Measurements from ENCODE around the gene SMIM20. TPM values are rescaled to one million over a fixed set of nuclear protein-coding genes. Genes with fewer than 3 reads are reported as not detected.

Gene SMIM20
- total RNA-seq, 2 experiments from 2014 or later, result 7.2 to 9.1 TPM

- H3K27ac Mint-ChIP-seq, result no peak overlapping the region
- H3K27me3 ChIP-seq (ENCODE audit: control insufficient read depth in 1 of 2, insufficient read depth in 2 of 2, low read length in 2 of 2), result no peaks in the 10 kb centered on the region
- H3K4me3 Mint-ChIP-seq, result no peak overlapping the region
- H3K36me3 Mint-ChIP-seq (ENCODE audit: low read depth), result no peaks in the 10 kb centered on the region
- H3K9me3 Mint-ChIP-seq, result no peaks in the 10 kb centered on the region
- ATAC-seq (ENCODE audit: poor library complexity), result no peak
- no peak overlapping the region for H3K4me3 ChIP-seq (ENCODE audit: low read length)
- no peaks in the 10 kb centered on the region for H3K27me3 Mint-ChIP-seq
- H3K9me3 ChIP-seq (ENCODE audit: control insufficient read depth in 1 of 2, insufficient read depth in 1 of 2, low read length in 2 of 2), result no peaks in the 10 kb centered on the region
- H3K4me1 Mint-ChIP-seq (ENCODE audit: low read depth), result no peaks in the 10 kb centered on the region
- CTCF ChIA-PET, result no interaction called here
- intact Hi-C loops (cut with DNase I, micrococcal nuclease), result no loop called here
- TF ChIP-seq CTCF (IDR thresholded peaks at IDR 0.05), result no peak
- no peak overlapping the region for H3K27ac ChIP-seq (ENCODE audit: low read depth in 1 of 2, low read length in 2 of 2)
- DNase-seq, result no peak
- no peaks in the 10 kb centered on the region for H3K4me1 ChIP-seq (ENCODE audit: insufficient read depth, low read length)
- H3K36me3 ChIP-seq (ENCODE audit: insufficient read depth, low read length), result no peaks in the 10 kb centered on the region
- POLR2A ChIA-PET, result no interaction called here
These were observed 40.3 kb upstream of the SMIM20 start for GRCh38 chr4:25873632-25874129.

GRCh38 chr4:25874655-25875054, 39.4 kb upstream of the SMIM20 start:
- Mint-ChIP-seq H3K36me3 (ENCODE audit: low read depth) (no peaks in the 10 kb centered on the region), H3K27ac (no peak overlapping the region), H3K4me1 (ENCODE audit: low read depth) (no peaks in the 10 kb centered on the region), H3K27me3 (peaks cover 3% of the 10 kb centered on the region), H3K9me3 (no peaks in the 10 kb centered on the region), H3K4me3 (no peak overlapping the region)
- Histone ChIP-seq H3K36me3 (ENCODE audit: insufficient read depth, low read length) (no peaks in the 10 kb centered on the region), H3K9me3 (ENCODE audit: control insufficient read depth in 1 of 2, insufficient read depth in 1 of 2, low read length in 2 of 2) (no peaks in the 10 kb centered on the region), H3K27me3 (ENCODE audit: control insufficient read depth in 1 of 2, insufficient read depth in 2 of 2, low read length in 2 of 2) (no peaks in the 10 kb centered on the region), H3K27ac (ENCODE audit: low read depth in 1 of 2, low read length in 2 of 2) (no peak overlapping the region), H3K4me3 (ENCODE audit: low read length) (no peak overlapping the region), H3K4me1 (ENCODE audit: insufficient read depth, low read length) (no peaks in the 10 kb centered on the region)
- POLR2A ChIA-PET, result no interaction called here
- DNase-seq (no peak), ATAC-seq (ENCODE audit: poor library complexity) (no peak)
- no peak for TF ChIP-seq CTCF (IDR thresholded peaks at IDR 0.05)
- CTCF ChIA-PET, result no interaction called here
- intact Hi-C loops (cut with DNase I, micrococcal nuclease), result no loop called here

DNA sequence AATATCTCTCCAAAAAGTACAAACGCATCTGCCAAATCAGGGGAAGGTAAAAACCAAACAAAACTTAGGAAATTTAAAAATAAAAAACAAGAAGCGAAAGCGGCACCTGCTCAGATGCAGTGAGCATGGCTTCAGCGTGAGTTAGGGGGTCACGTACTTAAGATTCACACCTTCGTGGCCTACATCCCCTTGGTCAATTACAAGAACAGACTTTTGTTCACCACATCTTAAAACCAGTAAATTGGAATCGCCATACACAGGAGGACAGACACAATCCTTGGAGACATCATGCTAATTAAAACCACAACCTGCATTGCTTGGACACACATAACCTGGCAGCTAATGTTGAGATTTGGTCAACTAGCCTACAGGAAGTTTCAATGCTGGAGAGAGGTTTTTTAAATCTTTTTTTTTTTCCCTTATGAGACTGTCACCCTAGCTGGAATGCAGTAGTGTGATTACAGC, 38.7 kb upstream of the SMIM20 start:
- Histone ChIP-seq H3K4me1 (ENCODE audit: insufficient read depth, low read length) (no peaks in the 10 kb centered on the region), H3K9me3 (ENCODE audit: control insufficient read depth in 1 of 2, insufficient read depth in 1 of 2, low read length in 2 of 2) (no peaks in the 10 kb centered on the region), H3K36me3 (ENCODE audit: insufficient read depth, low read length) (no peaks in the 10 kb centered on the region), H3K4me3 (ENCODE audit: low read length) (no peak overlapping the region), H3K27me3 (ENCODE audit: control insufficient read depth in 1 of 2, insufficient read depth in 2 of 2, low read length in 2 of 2) (no peaks in the 10 kb centered on the region), H3K27ac (ENCODE audit: low read depth in 1 of 2, low read length in 2 of 2) (no peak overlapping the region)
- no peaks in the 10 kb centered on the region for H3K36me3 Mint-ChIP-seq (ENCODE audit: low read depth)
- ATAC-seq (ENCODE audit: poor library complexity) (no peak), DNase-seq (no peak)
- ChIA-PET POLR2A (no interaction called here), CTCF (no interaction called here)
- H3K4me1 Mint-ChIP-seq (ENCODE audit: low read depth), result no peaks in the 10 kb centered on the region
- no peaks in the 10 kb centered on the region for H3K9me3 Mint-ChIP-seq
- no peak for TF ChIP-seq CTCF (IDR thresholded peaks at IDR 0.05)
- H3K4me3 Mint-ChIP-seq, result no peak overlapping the region
- intact Hi-C loops (cut with DNase I, micrococcal nuclease), result no loop called here
- peaks cover 4% of the 10 kb centered on the region for H3K27me3 Mint-ChIP-seq
- no peak overlapping the region for H3K27ac Mint-ChIP-seq

Data from CD4-positive, alpha-beta T cell (primary cell).